HCT116 (cell line): ENCODE measurements around the gene CCNG1. TPM values are rescaled to one million over a fixed set of nuclear protein-coding genes. Genes with fewer than 3 reads are reported as not detected.

Experiments used
- ATAC-seq: fragments of 200-7000 bp; cut with Tn5 transposase; 2 replicates; pipeline ENCODE4 v1.9.1; 2020; ENCODE audit warnings: mild to moderate bottlenecking, moderate library complexity
- BruUV-seq: library from RNA; stranded (reverse); fragments of 400-500 nt; replicated peaks from 2 replicates; lab custom pipeline; 2021; lab: Mats Ljungman, UMichigan
- CTCF ChIA-PET: fragments of 300-600 bp; sonication (Branson Sonifier 250); formaldehyde crosslinking; loops from one replicate; lab custom pipeline; 2021; ENCODE audit warnings: antibody characterized with exemption; lab: Charles Lee
- POLR2A ChIA-PET: fragments of 300-600, 350-600 bp; sonication (Branson Sonifier 250); formaldehyde crosslinking; loops from one replicate; lab custom pipeline; 2021; ENCODE audit warnings: antibody characterized with exemption; lab: Charles Lee
- RAD21 ChIA-PET, 2 experiments: fragments of 300-600 bp; sonication (Branson Sonifier 250); formaldehyde crosslinking; loops; one replicate each; lab custom pipeline; 2023; ENCODE audit warnings: low total read pairs in 2 of 2; ENCODE audit not compliant: uncharacterized antibody in 2 of 2, unreplicated experiment in 2 of 2, low non-redundant PET in 1 of 2; lab: Charles Lee
- DNase-seq: peaks from one replicate; pipeline ENCODE4 v3.0.0-alpha.2; 2010; ENCODE audit warnings: low read depth, low spot score
- H2AFZ ChIP-seq: fragments of 200-600 bp; shearing (Covaris generic), sonication (generic); 2 replicates; pipeline ENCODE4 v1.6.1; 2017; ENCODE audit warnings: low read depth, mixed run types, mixed read lengths, antibody characterized with exemption, low read length; ENCODE audit not compliant: poor library complexity, severe bottlenecking
- H3K27ac ChIP-seq: 2 replicates; pipeline ENCODE4 v1.5.1; 2012; ENCODE audit warnings: low read depth, low read length
- H3K27me3 ChIP-seq: fragments of 200-600 bp; sonication (generic); 2 replicates; pipeline ENCODE4 v1.6.1; 2016; ENCODE audit warnings: mixed run types, low read length, mixed read lengths; ENCODE audit not compliant: insufficient read depth
- H3K36me3 ChIP-seq, 2 experiments: fragments of 200-500 bp in 1 of 2; fragments of 200-600 bp in 1 of 2; sonication (Bioruptor generic) in 1 of 2; sonication (generic) in 1 of 2; 2 replicates each; pipeline versions ENCODE4 v1.5.1 to v1.6.1; 2014 to 2016; ENCODE audit warnings: low read length in 2 of 2, inconsistent platforms in 1 of 2, mixed read lengths in 1 of 2, mixed run types in 1 of 2; ENCODE audit not compliant: insufficient read depth in 2 of 2, control insufficient read depth in 1 of 2
- H3K4me1 ChIP-seq, 2 experiments: fragments of 200-600 bp in 1 of 2; sonication (generic) in 1 of 2; 2 replicates each; pipeline versions ENCODE4 v1.5.1 to v1.6.1; 2012 to 2017; ENCODE audit warnings: low read length in 2 of 2, inconsistent platforms in 1 of 2, mild to moderate bottlenecking in 1 of 2, mixed read lengths in 1 of 2, mixed run types in 1 of 2, moderate library complexity in 1 of 2; ENCODE audit not compliant: insufficient read depth in 2 of 2, control insufficient read depth in 1 of 2
- H3K4me2 ChIP-seq: fragments of 200-600 bp; sonication (generic); 2 replicates; pipeline ENCODE4 v1.6.1; 2017; ENCODE audit warnings: mixed run types, low read length, mixed read lengths
- H3K4me3 ChIP-seq, 2 experiments: fragments of 200-600 bp in 1 of 2; sonication (generic) in 1 of 2; replicated peaks in 1 of 2; 2 replicates each; pipeline ENCODE4 v1.5.1; 2011 to 2016; ENCODE audit warnings: low read length in 2 of 2, control low read depth in 1 of 2, low read depth in 1 of 2, mild to moderate bottlenecking in 1 of 2, mixed read lengths in 1 of 2, mixed run types in 1 of 2
- H3K79me2 ChIP-seq: fragments of 200-600 bp; sonication (generic); 2 replicates; pipeline ENCODE4 v1.6.1; 2017; ENCODE audit warnings: mild to moderate bottlenecking, mixed run types, low read length, moderate library complexity, mixed read lengths; ENCODE audit not compliant: insufficient read depth
- H3K9ac ChIP-seq: fragments of 200-600 bp; sonication (generic); 2 replicates; pipeline ENCODE4 v1.6.1; 2016; ENCODE audit warnings: low read length, mixed read lengths
- H3K9me2 ChIP-seq: fragments of 200-600 bp; sonication (generic), shearing (Covaris generic); 2 replicates; pipeline ENCODE4 v1.6.1; 2017; ENCODE audit warnings: mixed run types, mild to moderate bottlenecking, moderate library complexity; ENCODE audit not compliant: insufficient read depth
- H3K9me3 ChIP-seq, 2 experiments: fragments of 200-500 bp in 1 of 2; fragments of 200-600 bp in 1 of 2; sonication (Bioruptor generic) in 1 of 2; sonication (generic) in 1 of 2; 2 replicates each; pipeline ENCODE4 v1.6.1; 2014 to 2017; ENCODE audit warnings: low read length in 2 of 2, mixed read lengths in 2 of 2, inconsistent platforms in 1 of 2, low read depth in 1 of 2, mild to moderate bottlenecking in 1 of 2, mixed run types in 1 of 2, moderate library complexity in 1 of 2; ENCODE audit not compliant: control insufficient read depth in 1 of 2, insufficient read depth in 1 of 2
- H4K20me1 ChIP-seq: fragments of 200-600 bp; sonication (generic), shearing (Covaris generic); 2 replicates; pipeline ENCODE4 v1.6.1; 2017; ENCODE audit warnings: mixed run types, mild to moderate bottlenecking, moderate library complexity; ENCODE audit not compliant: insufficient read depth
- ATF3 ChIP-seq: IDR thresholded peaks from 2 replicates; pipeline ENCODE4 v1.6.1; 2012
- CBX3 ChIP-seq: IDR thresholded peaks from 2 replicates; pipeline ENCODE4 v1.6.1; 2012; ENCODE audit warnings: low read depth
- CEBPB ChIP-seq: IDR thresholded peaks from 2 replicates; pipeline ENCODE4 v1.6.1; 2012; ENCODE audit warnings: low read depth
- EGR1 ChIP-seq: IDR thresholded peaks from 2 replicates; pipeline ENCODE4 v1.6.1; 2012; ENCODE audit warnings: low read depth
- ELF1 ChIP-seq: IDR thresholded peaks from 2 replicates; pipeline ENCODE4 v1.6.1; 2012; ENCODE audit warnings: low read depth, borderline replicate concordance
- EZH2 ChIP-seq: fragments of 200-600 bp; sonication (generic); IDR thresholded peaks from 2 replicates; pipeline ENCODE4 v1.6.1; 2017; ENCODE audit warnings: antibody characterized with exemption, mixed run types
- EZH2phosphoT487 ChIP-seq: fragments of 200-600 bp; IDR thresholded peaks from 2 replicates; pipeline ENCODE4 v1.6.1; 2018; ENCODE audit warnings: antibody characterized with exemption, borderline replicate concordance
- FOSL1 ChIP-seq: IDR thresholded peaks from 2 replicates; pipeline ENCODE4 v1.6.1; 2012; ENCODE audit warnings: low read depth
- JUND ChIP-seq: IDR thresholded peaks from 2 replicates; pipeline ENCODE4 v1.6.1; 2012
- MAX ChIP-seq: IDR thresholded peaks from 2 replicates; pipeline ENCODE4 v1.6.1; 2012
- POLR2A ChIP-seq: IDR thresholded peaks from 2 replicates; pipeline ENCODE4 v1.7.0; 2011; ENCODE audit warnings: borderline replicate concordance; ENCODE audit not compliant: insufficient read depth, insufficient read length; ENCODE audit errors: extremely low read depth
- POLR2AphosphoS5 ChIP-seq: IDR thresholded peaks from 2 replicates; pipeline ENCODE4 v1.6.1; 2011; ENCODE audit warnings: mild to moderate bottlenecking, low read depth, low read length, moderate library complexity
- RAD21 ChIP-seq: IDR thresholded peaks from 2 replicates; pipeline ENCODE4 v1.6.1; 2012; ENCODE audit warnings: low read depth, mild to moderate bottlenecking
- REST ChIP-seq: IDR thresholded peaks from 2 replicates; pipeline ENCODE4 v1.6.1; 2012; ENCODE audit warnings: low read depth
- SIN3A ChIP-seq: IDR thresholded peaks from 2 replicates; pipeline ENCODE4 v1.6.1; 2012; ENCODE audit warnings: low read depth
- SRF ChIP-seq: IDR thresholded peaks from 2 replicates; pipeline ENCODE4 v1.6.1; 2012; ENCODE audit warnings: low read depth
- TCF7L2 ChIP-seq: IDR thresholded peaks from 2 replicates; pipeline ENCODE4 v1.7.0; 2011; ENCODE audit warnings: borderline replicate concordance, inconsistent platforms; ENCODE audit not compliant: insufficient read depth, insufficient read length; ENCODE audit errors: extremely low read depth
- YY1 ChIP-seq: IDR thresholded peaks from 2 replicates; pipeline ENCODE4 v1.6.1; 2011; ENCODE audit warnings: low read length, low read depth, moderate library complexity, mild to moderate bottlenecking; ENCODE audit not compliant: insufficient replicate concordance; ENCODE audit errors: extremely low read depth
- ZBTB33 ChIP-seq: IDR thresholded peaks from 2 replicates; pipeline ENCODE4 v1.6.1; 2011; ENCODE audit warnings: mild to moderate bottlenecking, low read length, moderate library complexity; ENCODE audit not compliant: insufficient replicate concordance; ENCODE audit errors: extremely low read depth
- ZFX ChIP-seq: fragments of 450-650 bp; IDR thresholded peaks from 2 replicates; pipeline ENCODE4 v1.6.1; 2017
- ZNF274 ChIP-seq: fragments of 200-500 bp; sonication (Bioruptor generic); IDR thresholded peaks from 2 replicates; pipeline ENCODE4 v1.6.1; 2014; ENCODE audit warnings: mild to moderate bottlenecking, low read depth, low read length, inconsistent platforms
- intact Hi-C: fragments of 100-400 bp; cut with micrococcal nuclease; formaldehyde crosslinking; loops from 2 replicates; pipeline ENCODE4 v1.10.0; 2022
- total RNA-seq: library from RNA; stranded (reverse); gene quantifications from one replicate; pipeline ENCODE4 v1.2.1, GENCODE V29; 2021; ENCODE audit not compliant: unreplicated experiment

CCNG1 gene
- total RNA-seq, 1 experiment from 2014 or later = 176 TPM

GRCh38 chr5:163460562-163461171, 23.3 kb downstream of the CCNG1 start, which contains the start of gene HMMR:
TSS of gene HMMR (plus strand) at chr5:163460632. CDS start at chr5:163460693, 61 bp downstream.
- no peaks in the 10 kb centered on the region for H3K27me3 ChIP-seq
- H3K4me3 ChIP-seq = peak within 1 kb of the TSS; percentile 79 to 88
- DNase-seq (no peak), ATAC-seq (peak; percentile 15)
- H3K9me2 ChIP-seq = no peaks in the 10 kb centered on the region
- H3K79me2 ChIP-seq = peaks cover 89% of the 10 kb centered on the region
- H2AFZ ChIP-seq = no peak within 1 kb of the TSS
- ChIA-PET CTCF (interaction anchor here (0.7 to 2.2 kb wide), 3 partner anchors 23 to 52 kb away, joined by 3 to 6 read pairs (median 5); partner anchors contain the start of genes CCNG1 and MAT2B), RAD21 (no interaction called here), POLR2A (interaction anchor here (1.0 to 5.0 kb wide), 9 partner anchors 9 to 45 kb away, joined by 3 to 34 read pairs (median 6); partner anchors contain the start of genes CCNG1 and MAT2B)
- H3K9ac ChIP-seq = peak within 1 kb of the TSS; percentile 97
- H3K9me3 ChIP-seq = no peaks in the 10 kb centered on the region
- intact Hi-C loops = loop anchor here (2.0 kb wide), 1 partner anchor 44 kb away; the partner anchor contains the start of gene MAT2B
- H3K36me3 ChIP-seq = peaks cover 8 to 18% of the 10 kb centered on the region in 2 experiments
- TSS peak; percentile 92 for BruUV-seq
- no peaks in the 10 kb centered on the region for H4K20me1 ChIP-seq
- H3K4me1 ChIP-seq = peaks cover 7 to 25% of the 10 kb centered on the region in 2 experiments; a peak in 3 of 4 replicates
- peak within 1 kb of the TSS; percentile 87 for H3K27ac ChIP-seq
- H3K4me2 ChIP-seq = peak within 1 kb of the TSS; percentile 77
- TF ChIP-seq JUND (no peak), MAX (no peak; the same call in none of the 2 replicates), ZBTB33 (no peak), ATF3 (no peak), TCF7L2 (no peak), SIN3A (peak; percentile 86), POLR2AphosphoS5 (peak; percentile 85), REST (no peak), EZH2phosphoT487 (no peak), CBX3 (no peak), CEBPB (no peak), EGR1 (0 out of 2 replicates have a peak, but pooled peaks have one; percentile 9), SRF (no peak), ZNF274 (no peak), POLR2A (peak; percentile 80), EZH2 (no peak), ZFX (no peak), RAD21 (no peak), YY1 (no peak), ELF1 (no peak), FOSL1 (no peak)
